Muscle of leg (tissue), 11 donors: ENCODE data around the gene LRRTM3. TPM values are rescaled to one million over a fixed set of nuclear protein-coding genes. Genes with fewer than 3 reads are reported as not detected.

Source experiments
- DNase-seq: peaks from one replicate; pipeline ENCODE4 v3.0.0; 2013
- H3K27ac ChIP-seq: one replicate; pipeline ENCODE4 v1.5.1; 2013; ENCODE audit warnings: mild to moderate bottlenecking, low read length, control low read depth
- H3K27me3 ChIP-seq: one replicate; pipeline ENCODE4 v1.6.1; 2013; ENCODE audit warnings: low read length; ENCODE audit not compliant: control insufficient read depth, insufficient read depth
- H3K36me3 ChIP-seq: one replicate; pipeline ENCODE4 v1.6.1; 2013; ENCODE audit warnings: low read length; ENCODE audit not compliant: control insufficient read depth, insufficient read depth
- H3K4me1 ChIP-seq: one replicate; pipeline ENCODE4 v1.6.1; 2013; ENCODE audit warnings: low read length; ENCODE audit not compliant: control insufficient read depth, insufficient read depth
- H3K4me3 ChIP-seq: one replicate; pipeline ENCODE4 v1.5.1; 2013; ENCODE audit warnings: low read length, control low read depth
- H3K9me3 ChIP-seq: replicated peaks from 2 replicates; pipeline ENCODE4 v1.6.1; 2013; ENCODE audit warnings: low read depth, low read length; ENCODE audit not compliant: control insufficient read depth
- WGBS: methylation state at CpG from one replicate; pipeline ENCODE4 v1.1.5; 2013; ENCODE audit warnings: missing lambda C conversion rate; ENCODE audit not compliant: insufficient coverage; 5-methylcytosine and 5-hydroxymethylcytosine counted together
- polyA plus RNA-seq, 8 donors: library from polyadenylated mRNA; unstranded; fragments of 120-200 nt; gene quantifications; one replicate each; pipeline versions ENCODE4 v1.2.1 to v1.2.3, GENCODE V29; 2013; ENCODE audit warnings: inconsistent platforms in 1 of 8, low replicate concordance in 1 of 8; ENCODE audit not compliant: insufficient read length in 8 of 8, insufficient read depth in 1 of 8
- total RNA-seq: library from RNA; stranded (reverse); fragments of 120-200 nt; gene quantifications from one replicate; pipeline ENCODE4 v1.2.4, GENCODE V29; 2013

The LRRTM3 gene
- total and polyA plus RNA-seq, 9 donors: 1.7 to 6.8 (median 2.2) TPM

GRCh38 chr10:67072654-67073053, 146.8 kb downstream of the LRRTM3 start:
- 45% methylated on average over 1 of the region's 1 CpG for WGBS
- Histone ChIP-seq H3K4me1 (no peaks in the 10 kb centered on the region), H3K36me3 (no peaks in the 10 kb centered on the region), H3K9me3 (no peaks in the 10 kb centered on the region), H3K4me3 (no peak overlapping the region), H3K27me3 (no peaks in the 10 kb centered on the region), H3K27ac (no peak overlapping the region)
- no peak for DNase-seq

GRCh38 chr10:67075491-67075971, 149.7 kb downstream of the LRRTM3 start:
- DNase-seq: peak; percentile 12
- no peaks in the 10 kb centered on the region for H3K9me3 ChIP-seq
- no peaks in the 10 kb centered on the region for H3K4me1 ChIP-seq
- H3K27ac ChIP-seq: no peak overlapping the region
- no CpG with 5 or more reads among the region's 4 CpGs for WGBS
- H3K4me3 ChIP-seq: no peak overlapping the region
- no peaks in the 10 kb centered on the region for H3K27me3 ChIP-seq
- no peaks in the 10 kb centered on the region for H3K36me3 ChIP-seq

- no peak for DNase-seq
- H3K27ac ChIP-seq: no peak overlapping the region
- no peaks in the 10 kb centered on the region for H3K4me1 ChIP-seq
- H3K9me3 ChIP-seq: no peaks in the 10 kb centered on the region
- H3K27me3 ChIP-seq: no peaks in the 10 kb centered on the region
- no peaks in the 10 kb centered on the region for H3K36me3 ChIP-seq
- no peak overlapping the region for H3K4me3 ChIP-seq
These were observed 150.3 kb downstream of the LRRTM3 start for GRCh38 chr10:67076144-67076543.

- Histone ChIP-seq H3K27me3 (no peaks in the 10 kb centered on the region), H3K4me3 (no peak overlapping the region), H3K36me3 (no peaks in the 10 kb centered on the region), H3K27ac (no peak overlapping the region), H3K9me3 (no peaks in the 10 kb centered on the region), H3K4me1 (no peaks in the 10 kb centered on the region)
- no CpG with 5 or more reads among the region's 1 CpG for WGBS
- no peak for DNase-seq
These were observed 151.5 kb downstream of the LRRTM3 start for GRCh38 chr10:67077376-67077775.

- DNase-seq: no peak
- no CpG with 5 or more reads among the region's 4 CpGs for WGBS
- no peak overlapping the region for H3K27ac ChIP-seq
- H3K9me3 ChIP-seq: no peaks in the 10 kb centered on the region
- H3K4me3 ChIP-seq: no peak overlapping the region
- no peaks in the 10 kb centered on the region for H3K4me1 ChIP-seq
- H3K27me3 ChIP-seq: no peaks in the 10 kb centered on the region
- no peaks in the 10 kb centered on the region for H3K36me3 ChIP-seq
These were observed 153.3 kb downstream of the LRRTM3 start for GRCh38 chr10:67079126-67079525.

- H3K27ac ChIP-seq: no peak overlapping the region
- peak; percentile 54 for DNase-seq
- no peaks in the 10 kb centered on the region for H3K9me3 ChIP-seq
- no peaks in the 10 kb centered on the region for H3K27me3 ChIP-seq
- H3K36me3 ChIP-seq: no peaks in the 10 kb centered on the region
- no CpG with 5 or more reads among the region's 2 CpGs for WGBS
- H3K4me1 ChIP-seq: no peaks in the 10 kb centered on the region
- no peak overlapping the region for H3K4me3 ChIP-seq
These were observed 160.7 kb downstream of the LRRTM3 start for GRCh38 chr10:67086327-67087134.

- H3K4me1 ChIP-seq: no peaks in the 10 kb centered on the region
- H3K27me3 ChIP-seq: no peaks in the 10 kb centered on the region
- no peak overlapping the region for H3K4me3 ChIP-seq
- H3K27ac ChIP-seq: no peak overlapping the region
- no peaks in the 10 kb centered on the region for H3K36me3 ChIP-seq
- H3K9me3 ChIP-seq: no peaks in the 10 kb centered on the region
- no peak for DNase-seq
These were observed 161.2 kb downstream of the LRRTM3 start for GRCh38 chr10:67087135-67087425.

- Histone ChIP-seq H3K4me1 (no peaks in the 10 kb centered on the region), H3K27ac (no peak overlapping the region), H3K27me3 (no peaks in the 10 kb centered on the region), H3K9me3 (no peaks in the 10 kb centered on the region), H3K4me3 (no peak overlapping the region), H3K36me3 (no peaks in the 10 kb centered on the region)
- WGBS: no CpG with 5 or more reads among the region's 1 CpG
- no peak for DNase-seq
These were observed 162.2 kb downstream of the LRRTM3 start for GRCh38 chr10:67088036-67088435.

GRCh38 chr10:67095531-67095930, 169.7 kb downstream of the LRRTM3 start:
- no CpG with 5 or more reads among the region's 2 CpGs for WGBS
- Histone ChIP-seq H3K4me3 (no peak overlapping the region), H3K4me1 (no peaks in the 10 kb centered on the region), H3K27me3 (no peaks in the 10 kb centered on the region), H3K9me3 (no peaks in the 10 kb centered on the region), H3K36me3 (no peaks in the 10 kb centered on the region), H3K27ac (no peak overlapping the region)
- DNase-seq: peak; percentile 21

GRCh38 chr10:67098461-67098860, 172.6 kb downstream of the LRRTM3 start:
- Histone ChIP-seq H3K27me3 (no peaks in the 10 kb centered on the region), H3K27ac (no peak overlapping the region), H3K4me1 (no peaks in the 10 kb centered on the region), H3K4me3 (no peak overlapping the region), H3K36me3 (no peaks in the 10 kb centered on the region), H3K9me3 (no peaks in the 10 kb centered on the region)
- no CpG with 5 or more reads among the region's 2 CpGs for WGBS
- DNase-seq: peak; percentile 61

- Histone ChIP-seq H3K27me3 (no peaks in the 10 kb centered on the region), H3K36me3 (no peaks in the 10 kb centered on the region), H3K27ac (no peak overlapping the region), H3K4me3 (no peak overlapping the region), H3K9me3 (no peaks in the 10 kb centered on the region), H3K4me1 (no peaks in the 10 kb centered on the region)
- DNase-seq: peak; percentile 46
- WGBS: no CpG with 5 or more reads among the region's 3 CpGs
These were observed 175.1 kb downstream of the LRRTM3 start for GRCh38 chr10:67100951-67101350.
